HG02852 (cell line): ENCODE results near the gene CDC14B.
"Not testable (repeated sequence)": the region's sequence is repeated elsewhere in the genome, so short reads cannot be mapped to it uniquely, and the experiment has no call there.

Experiments
- ATAC-seq: cut with Tn5 transposase; IDR thresholded peaks from one replicate; pipeline ENCODE4 v1.9.1; 2021; ENCODE audit warnings: mild to moderate bottlenecking, moderate library complexity; ENCODE audit not compliant: unreplicated experiment

Gene CDC14B

GRCh38 chr9:96626912-96627311, 7.3 kb upstream of the CDC14B start:
- ATAC-seq = no peak

GRCh38 chr9:96621618-96622017, 2.0 kb upstream of the CDC14B start:
- ATAC-seq = no peak

- ATAC-seq = no peak
These were observed 1.2 kb upstream of the CDC14B start for GRCh38 chr9:96620832-96621269.

GRCh38 chr9:96620181-96620514, 505 bp upstream of the CDC14B start:
- ATAC-seq = no peak

GRCh38 chr9:96619124-96619465, 548 bp downstream of the CDC14B start:
- ATAC-seq = no peak

- no peak for ATAC-seq
These were observed 1.2 kb downstream of the CDC14B start for GRCh38 chr9:96618209-96619123.

GRCh38 chr9:96617439-96618185, 2.0 kb downstream of the CDC14B start:
- ATAC-seq = no peak

- ATAC-seq = no peak
These were observed 2.7 kb downstream of the CDC14B start for GRCh38 chr9:96616817-96617438.

GRCh38 chr9:96615411-96615810, 4.2 kb downstream of the CDC14B start:
- no peak for ATAC-seq

GRCh38 chr9:96614664-96615063, 5.0 kb downstream of the CDC14B start:
- ATAC-seq = not testable (repeated sequence)

GRCh38 chr9:96612966-96613589, 6.6 kb downstream of the CDC14B start:
- ATAC-seq = no peak

GRCh38 chr9:96612105-96612965, 7.3 kb downstream of the CDC14B start:
- no peak for ATAC-seq

GRCh38 chr9:96611302-96611701, 8.3 kb downstream of the CDC14B start:
- no peak for ATAC-seq

- no peak for ATAC-seq
These were observed 9.9 kb downstream of the CDC14B start for GRCh38 chr9:96609732-96610131.

- ATAC-seq = no peak
These were observed 11.7 kb downstream of the CDC14B start for GRCh38 chr9:96607971-96608370.

GRCh38 chr9:96605328-96605727, 14.3 kb downstream of the CDC14B start:
- ATAC-seq = no peak

GRCh38 chr9:96604004-96604319, 15.7 kb downstream of the CDC14B start:
- ATAC-seq = no peak

- ATAC-seq = no peak
These were observed 16.2 kb downstream of the CDC14B start for GRCh38 chr9:96603305-96604003.

GRCh38 chr9:96599298-96599697, 20.3 kb downstream of the CDC14B start:
- ATAC-seq = no peak

GRCh38 chr9:96596601-96597111, 23.0 kb downstream of the CDC14B start:
- no peak for ATAC-seq
